GM12878 (cell line): ENCODE data around the gene CCDC136. TPM values are rescaled to one million over a fixed set of nuclear protein-coding genes. Genes with fewer than 3 reads are reported as not detected.
A peak's percentile ranks its signal among the peaks of the same experiment; 100 is the strongest.

Experiments used
- ATAC-seq: fragments of 200-7000 bp; cut with Tn5 transposase; 3 replicates; pipeline ENCODE4 v1.9.1; 2020; ENCODE audit warnings: mild to moderate bottlenecking, moderate library complexity
- BruUV-seq: library from RNA; stranded (reverse); fragments of 400-500 nt; replicated peaks from 2 replicates; lab custom pipeline; 2021; lab: Mats Ljungman, UMichigan
- CTCF ChIA-PET: fragments of 300-600 bp; sonication (Branson Sonifier 250); formaldehyde crosslinking; extraction: SDS; loops from one replicate; lab custom pipeline; 2021; ENCODE audit warnings: inconsistent platforms; lab: Yijun Ruan, JAX
- POLR2A ChIA-PET: fragments of 350-600 bp; formaldehyde crosslinking; extraction: SDS; loops from one replicate; lab custom pipeline; 2021; ENCODE audit warnings: inconsistent platforms; lab: Charles Lee
- RAD21 ChIA-PET: fragments of 300-600 bp; sonication (Branson Sonifier 250); formaldehyde crosslinking; loops from one replicate; lab custom pipeline; 2023; ENCODE audit warnings: antibody characterized with exemption; ENCODE audit not compliant: unreplicated experiment; lab: Charles Lee
- SMC1A ChIA-PET: fragments of 300-600 bp; sonication (Branson Sonifier 250); formaldehyde crosslinking; loops from one replicate; lab custom pipeline; 2023; ENCODE audit not compliant: unreplicated experiment, uncharacterized antibody; lab: Charles Lee
- DNase-seq: peaks from one replicate; pipeline ENCODE4 v3.0.0-alpha.2; 2011; ENCODE audit warnings: low read depth, low spot score
- FAIRE-seq: peaks from 3 replicates; lab custom pipeline; 2011; peaks lifted over from hg19 to GRCh38; lab: Jason Lieb, UNC
- H2AFZ ChIP-seq: 2 replicates; pipeline ENCODE4 v1.6.0; 2011; ENCODE audit warnings: low read depth, low read length, control low read depth; ENCODE audit not compliant: control insufficient read depth
- H3K27ac ChIP-seq: 2 replicates; pipeline ENCODE4 v1.5.1; 2011; ENCODE audit warnings: control low read depth; ENCODE audit not compliant: control insufficient read depth, insufficient read depth
- H3K27me3 ChIP-seq, 2 experiments: replicated peaks in 1 of 2; 2 replicates each; pipeline versions ENCODE4 v1.6.0 to v1.6.1; 2011; ENCODE audit warnings: low read length in 1 of 2; ENCODE audit not compliant: control insufficient read depth in 2 of 2, insufficient read depth in 2 of 2
- H3K36me3 ChIP-seq, 2 experiments: 2 replicates each; pipeline ENCODE4 v1.5.1; 2011; ENCODE audit warnings: low read length in 1 of 2; ENCODE audit not compliant: control insufficient read depth in 2 of 2, insufficient read depth in 2 of 2
- H3K4me1 ChIP-seq: 2 replicates; pipeline ENCODE4 v1.6.1; 2011; ENCODE audit warnings: mild to moderate bottlenecking, low read length, moderate library complexity, mixed read lengths; ENCODE audit not compliant: control insufficient read depth, insufficient read depth
- H3K4me2 ChIP-seq: 2 replicates; pipeline ENCODE4 v1.6.0; 2011; ENCODE audit warnings: control low read depth; ENCODE audit not compliant: control insufficient read depth, insufficient read depth
- H3K4me3 ChIP-seq: fragments of 200-600 bp; sonication (generic); 2 replicates; pipeline ENCODE4 v1.5.1; 2016
- H3K79me2 ChIP-seq: 2 replicates; pipeline ENCODE4 v1.6.0; 2011; ENCODE audit warnings: low read length; ENCODE audit not compliant: control insufficient read depth, insufficient read depth
- H3K9ac ChIP-seq: 2 replicates; pipeline ENCODE4 v1.8.0; 2011; ENCODE audit warnings: low read length, control low read depth, mixed read lengths; ENCODE audit not compliant: control insufficient read depth, insufficient read depth
- H3K9me3 ChIP-seq: replicated peaks from 3 replicates; pipeline ENCODE4 v1.5.1; 2011; ENCODE audit warnings: mild to moderate bottlenecking, low read length; ENCODE audit not compliant: control insufficient read depth, insufficient read depth
- H4K20me1 ChIP-seq: 2 replicates; pipeline ENCODE4 v1.6.0; 2011; ENCODE audit not compliant: control insufficient read depth, insufficient read depth
- BACH1 ChIP-seq: fragments of 450-650 bp; IDR thresholded peaks from 2 replicates; pipeline ENCODE4 v1.6.1; 2017; ENCODE audit warnings: mild to moderate bottlenecking, borderline replicate concordance
- BMI1 ChIP-seq: fragments of 450-650 bp; IDR thresholded peaks from 2 replicates; pipeline ENCODE4 v1.6.1; 2016; ENCODE audit warnings: mild to moderate bottlenecking, moderate library complexity, borderline replicate concordance
- CBX3 ChIP-seq: fragments of 200-600 bp; sonication (generic); IDR thresholded peaks from 2 replicates; pipeline ENCODE4 v1.6.1; 2016; ENCODE audit warnings: low read depth, borderline replicate concordance
- EGR1 ChIP-seq, 2 experiments: IDR thresholded peaks; 1 replicate in 1 of 2; 2 replicates in 1 of 2; pipeline ENCODE4 v1.6.1; 2011 to 2012; ENCODE audit warnings: low read depth in 2 of 2, low read length in 2 of 2, borderline replicate concordance in 1 of 2, mild to moderate bottlenecking in 1 of 2, moderate library complexity in 1 of 2
- EP300 ChIP-seq, 2 experiments: fragments of 150-350 bp in 1 of 2; IDR thresholded peaks; 2 replicates each; pipeline ENCODE4 v1.6.1; 2011 to 2012; ENCODE audit warnings: low read depth in 2 of 2, low read length in 2 of 2, borderline replicate concordance in 1 of 2, improper control_type of control experiment in 1 of 2, inconsistent platforms in 1 of 2; ENCODE audit not compliant: control insufficient read depth in 1 of 2
- HDGF ChIP-seq: fragments of 450-650 bp; IDR thresholded peaks from 2 replicates; pipeline ENCODE4 v1.6.1; 2016; ENCODE audit warnings: antibody characterized with exemption
- IKZF2 ChIP-seq, 2 experiments: fragments of 450-650 bp; IDR thresholded peaks; 2 replicates each; pipeline ENCODE4 v1.6.1; 2017; ENCODE audit warnings: mild to moderate bottlenecking in 2 of 2, moderate library complexity in 2 of 2
- MEF2B ChIP-seq: fragments of 450-650 bp; IDR thresholded peaks from 2 replicates; pipeline ENCODE4 v1.6.1; 2018; ENCODE audit warnings: mild to moderate bottlenecking, moderate library complexity; ENCODE audit not compliant: partially characterized antibody, poor library complexity, severe bottlenecking
- PML ChIP-seq: IDR thresholded peaks from 2 replicates; pipeline ENCODE4 v1.6.1; 2012; ENCODE audit warnings: low read length, inconsistent platforms
- SP1 ChIP-seq: IDR thresholded peaks from one replicate; pipeline ENCODE4 v1.6.1; 2011; ENCODE audit warnings: low read depth, low read length
- SREBF2 ChIP-seq: IDR thresholded peaks from 2 replicates; pipeline ENCODE4 v1.6.1; 2012; ENCODE audit warnings: mild to moderate bottlenecking, low read length
- SRF ChIP-seq, 2 experiments: IDR thresholded peaks; 2 replicates each; pipeline ENCODE4 v1.6.1; 2011; ENCODE audit warnings: low read depth in 2 of 2, low read length in 2 of 2, mild to moderate bottlenecking in 1 of 2, moderate library complexity in 1 of 2
- TCF3 ChIP-seq: IDR thresholded peaks from 2 replicates; pipeline ENCODE4 v1.6.1; 2012; ENCODE audit warnings: low read depth, mild to moderate bottlenecking, low read length, borderline replicate concordance; ENCODE audit not compliant: insufficient read depth
- WRNIP1 ChIP-seq: IDR thresholded peaks from 2 replicates; pipeline ENCODE4 v1.6.1; 2011; ENCODE audit warnings: low read depth, low read length, improper control_type of control experiment, borderline replicate concordance
- YBX1 ChIP-seq: fragments of 450-650 bp; IDR thresholded peaks from 2 replicates; pipeline ENCODE4 v1.6.1; 2016; ENCODE audit warnings: antibody characterized with exemption
- ZNF217 ChIP-seq: fragments of 450-650 bp; IDR thresholded peaks from 2 replicates; pipeline ENCODE4 v1.6.1; 2017; ENCODE audit warnings: antibody characterized with exemption, mild to moderate bottlenecking
- whole genome bisulfite sequencing: methylation state at CpG from one replicate; pipeline ENCODE4 v1.1.6; 2016; ENCODE audit warnings: low lambda C conversion rate; ENCODE audit not compliant: insufficient replicate concordance, insufficient coverage; ENCODE audit errors: missing lambda C conversion rate; 5-methylcytosine and 5-hydroxymethylcytosine counted together
- in situ Hi-C: fragments of 300-500 bp; cut with MboI; formaldehyde crosslinking; loops from 9 replicates; pipeline ENCODE4 v1.14.3; 2018; ENCODE audit warnings: mixed read lengths
- intact Hi-C: fragments of 100-400 bp; cut with micrococcal nuclease; formaldehyde crosslinking; loops from one replicate; pipeline ENCODE4 v1.14.2; 2022; ENCODE audit not compliant: unreplicated experiment
- polyA plus RNA-seq, 11 experiments: library from polyadenylated mRNA; depleted of rRNA in 4 of 11; unstranded in 6 of 11; stranded (reverse) in 5 of 11; fragments of >200 nt; fragmentation: Nextera tagmentation in 4 of 11; fragmentation: Illumina TruSeq in 1 of 11; extraction: Ambion mirVana in 4 of 11; extraction: Trizol in 1 of 11; gene quantifications; 1 replicate in 1 of 11; 2 replicates in 10 of 11; pipeline versions ENCODE4 v1.2.1 to v1.2.3, GENCODE V29; 2011 to 2016; ENCODE audit warnings: inconsistent platforms in 2 of 11, missing spikeins in 2 of 11, low read depth in 1 of 11
- total RNA-seq, 4 experiments: library from RNA; depleted of rRNA in 3 of 4; stranded (reverse); fragments of >200 nt in 3 of 4; fragmentation: Illumina TruSeq in 1 of 4; extraction: Trizol in 1 of 4; gene quantifications; 2 replicates each; pipeline versions ENCODE4 v1.2.1 to v1.2.3, GENCODE V29; 2013 to 2021
- TF ChIP-seq, protein P1 (sequence below): fragments of 450-650 bp; conservative IDR thresholded peaks from 2 replicates; pipeline ENCODE4 v1.6.1; 2017; ENCODE audit warnings: mild to moderate bottlenecking, moderate library complexity

CCDC136 gene
- total and polyA plus RNA-seq, 10 of the 15 experiments (the other 5 are each of a cell fraction or from before 2014, with no cell fraction given): 0.32 to 4.8 (median 1.5) TPM

- TF ChIP-seq IKZF2 (IDR thresholded peaks at IDR 0.05) (no peak), MEF2B (no peak)
Observed at GRCh38 chr7:128853799-128854198, 62.0 kb downstream of the CCDC136 start (continued).

GRCh38 chr7:128854396-128854795 lies 62.6 kb downstream of the CCDC136 start:
- Histone ChIP-seq H3K4me2 (no peak overlapping the region), H3K79me2 (no peaks in the 10 kb centered on the region), H3K4me3 (no peak overlapping the region), H3K36me3 (no peaks in the 10 kb centered on the region)
- intact Hi-C loops: no loop called here
- DNase-seq: no peak
- BruUV-seq: no TSS peak
- in situ Hi-C loops: no loop called here
- ChIA-PET CTCF (no interaction called here), POLR2A (no interaction called here)
- no peak for TF ChIP-seq PML
- TF ChIP-seq, all 136 proteins: peak for 0
- FAIRE-seq (no peak), ATAC-seq (no peak)
- Histone ChIP-seq H3K4me1 (no peaks in the 10 kb centered on the region), H2AFZ (no peak overlapping the region), H3K9me3 (no peaks in the 10 kb centered on the region), H4K20me1 (no peaks in the 10 kb centered on the region), H3K27ac (no peak overlapping the region), H3K27me3 (no peaks in the 10 kb centered on the region), H3K9ac (no peak overlapping the region)
- WGBS: 67% methylated on average over 20 of the region's 21 CpGs
- ChIA-PET SMC1A (no interaction called here), RAD21 (no interaction called here)

DNA sequence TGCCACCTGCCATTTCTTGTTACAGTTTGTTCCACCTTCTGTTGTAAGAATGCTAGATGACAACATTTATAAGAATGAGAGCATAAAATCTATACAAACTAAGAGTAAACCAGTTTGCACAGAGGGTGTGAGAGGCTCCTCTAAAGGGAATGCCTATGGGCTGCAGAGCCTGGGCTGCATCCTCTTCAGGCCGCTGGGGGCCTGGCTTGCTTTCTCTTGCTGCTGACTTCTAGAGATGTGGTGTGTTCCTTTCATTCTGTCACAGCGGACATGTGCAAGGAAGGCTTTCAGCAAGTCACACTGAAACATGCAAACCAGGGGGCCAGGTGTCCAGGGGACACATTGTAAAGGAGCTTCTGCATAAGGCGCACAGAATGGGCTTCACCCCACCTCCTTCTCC lies 63.8 kb downstream of the CCDC136 start:
- no peaks in the 10 kb centered on the region for H4K20me1 ChIP-seq
- WGBS: 15% methylated on average over 3 of the region's 3 CpGs
- H3K4me1 ChIP-seq: no peaks in the 10 kb centered on the region; the same call in 1 of the 2 replicates
- no peak overlapping the region for H3K4me2 ChIP-seq
- H3K4me3 ChIP-seq: no peak overlapping the region
- no peak overlapping the region for H3K27ac ChIP-seq
- ATAC-seq: peak; percentile 65
- BruUV-seq: no TSS peak
- H2AFZ ChIP-seq: no peak overlapping the region
- RAD21 ChIA-PET: no interaction called here
- H3K79me2 ChIP-seq: no peaks in the 10 kb centered on the region
- POLR2A ChIA-PET: no interaction called here
- SMC1A ChIA-PET: no interaction called here
- no peak overlapping the region for H3K9ac ChIP-seq
- no peak for FAIRE-seq
- no peaks in the 10 kb centered on the region for H3K9me3 ChIP-seq
- no peaks in the 10 kb centered on the region for H3K27me3 ChIP-seq
- intact Hi-C loops: no loop called here
- CTCF ChIA-PET: no interaction called here
- DNase-seq: no peak
- no peaks in the 10 kb centered on the region for H3K36me3 ChIP-seq
- in situ Hi-C loops: no loop called here
- TF ChIP-seq EGR1 (IDR thresholded peaks at IDR 0.05; ENCODE audit: borderline replicate concordance in 1 of 2, low read depth in 2 of 2, low read length in 2 of 2) (no peak), SP1 (no peak), ZNF217 (no peak), HDGF (no peak), EP300 (IDR thresholded peaks at IDR 0.05; ENCODE audit: borderline replicate concordance in 1 of 2, control insufficient read depth in 1 of 2, low read depth in 2 of 2, low read length in 2 of 2) (no peak), YBX1 (no peak), SREBF2 (no peak), WRNIP1 (no peak), TCF3 (no peak), BMI1 (no peak), CBX3 (no peak), BACH1 (no peak), SRF (IDR thresholded peaks at IDR 0.05; ENCODE audit: low read depth in 2 of 2, low read length in 2 of 2) (no peak)
- TF ChIP-seq, protein P1, sequence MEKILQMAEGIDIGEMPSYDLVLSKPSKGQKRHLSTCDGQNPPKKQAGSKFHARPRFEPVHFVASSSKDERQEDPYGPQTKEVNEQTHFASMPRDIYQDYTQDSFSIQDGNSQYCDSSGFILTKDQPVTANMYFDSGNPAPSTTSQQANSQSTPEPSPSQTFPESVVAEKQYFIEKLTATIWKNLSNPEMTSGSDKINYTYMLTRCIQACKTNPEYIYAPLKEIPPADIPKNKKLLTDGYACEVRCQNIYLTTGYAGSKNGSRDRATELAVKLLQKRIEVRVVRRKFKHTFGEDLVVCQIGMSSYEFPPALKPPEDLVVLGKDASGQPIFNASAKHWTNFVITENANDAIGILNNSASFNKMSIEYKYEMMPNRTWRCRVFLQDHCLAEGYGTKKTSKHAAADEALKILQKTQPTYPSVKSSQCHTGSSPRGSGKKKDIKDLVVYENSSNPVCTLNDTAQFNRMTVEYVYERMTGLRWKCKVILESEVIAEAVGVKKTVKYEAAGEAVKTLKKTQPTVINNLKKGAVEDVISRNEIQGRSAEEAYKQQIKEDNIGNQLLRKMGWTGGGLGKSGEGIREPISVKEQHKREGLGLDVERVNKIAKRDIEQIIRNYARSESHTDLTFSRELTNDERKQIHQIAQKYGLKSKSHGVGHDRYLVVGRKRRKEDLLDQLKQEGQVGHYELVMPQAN: no peak
